ENCODE measurements around the gene EPHB1.

Gene EPHB1

GRCh38 chr3:134874737-134875413 lies 79.8 kb downstream of the EPHB1 start:
- no peaks in the 10 kb centered on the region for H3K36me3 ChIP-seq (ENCODE audit: control insufficient read depth, insufficient read depth, low read length)
- no peak overlapping the region for H3K9ac ChIP-seq (ENCODE audit: low read depth, low read length)
- H3K27me3 ChIP-seq (ENCODE audit: control insufficient read depth, insufficient read depth, low read length) = no peaks in the 10 kb centered on the region
- no peak overlapping the region for H3K4me3 ChIP-seq (ENCODE audit: low read depth, low read length)
- H3K4me1 ChIP-seq (ENCODE audit: control insufficient read depth, insufficient read depth, low read length) = no peaks in the 10 kb centered on the region
- no peaks in the 10 kb centered on the region for H3K9me3 ChIP-seq (ENCODE audit: control insufficient read depth, insufficient read depth, low read length)

- Histone ChIP-seq H3K27me3 (ENCODE audit: control insufficient read depth, insufficient read depth, low read length) (no peaks in the 10 kb centered on the region), H3K9ac (ENCODE audit: low read depth, low read length) (no peak overlapping the region), H3K4me3 (ENCODE audit: low read depth, low read length) (no peak overlapping the region), H3K4me1 (ENCODE audit: control insufficient read depth, insufficient read depth, low read length) (no peaks in the 10 kb centered on the region), H3K36me3 (ENCODE audit: control insufficient read depth, insufficient read depth, low read length) (no peaks in the 10 kb centered on the region), H3K9me3 (ENCODE audit: control insufficient read depth, insufficient read depth, low read length) (no peaks in the 10 kb centered on the region)
These were observed 81.8 kb downstream of the EPHB1 start for GRCh38 chr3:134876836-134877235.

- Histone ChIP-seq H3K4me3 (ENCODE audit: low read depth, low read length) (no peak overlapping the region), H3K27me3 (ENCODE audit: control insufficient read depth, insufficient read depth, low read length) (no peaks in the 10 kb centered on the region), H3K36me3 (ENCODE audit: control insufficient read depth, insufficient read depth, low read length) (no peaks in the 10 kb centered on the region), H3K9me3 (ENCODE audit: control insufficient read depth, insufficient read depth, low read length) (no peaks in the 10 kb centered on the region), H3K4me1 (ENCODE audit: control insufficient read depth, insufficient read depth, low read length) (no peaks in the 10 kb centered on the region), H3K9ac (ENCODE audit: low read depth, low read length) (no peak overlapping the region)
These were observed 82.7 kb downstream of the EPHB1 start for GRCh38 chr3:134877788-134878187.

- Histone ChIP-seq H3K9me3 (ENCODE audit: control insufficient read depth, insufficient read depth, low read length) (no peaks in the 10 kb centered on the region), H3K4me3 (ENCODE audit: low read depth, low read length) (no peak overlapping the region), H3K36me3 (ENCODE audit: control insufficient read depth, insufficient read depth, low read length) (no peaks in the 10 kb centered on the region), H3K9ac (ENCODE audit: low read depth, low read length) (no peak overlapping the region), H3K4me1 (ENCODE audit: control insufficient read depth, insufficient read depth, low read length) (no peaks in the 10 kb centered on the region), H3K27me3 (ENCODE audit: control insufficient read depth, insufficient read depth, low read length) (no peaks in the 10 kb centered on the region)
These were observed 84.9 kb downstream of the EPHB1 start for GRCh38 chr3:134879990-134880389.

GRCh38 chr3:134880431-134880830 lies 85.4 kb downstream of the EPHB1 start:
- no peaks in the 10 kb centered on the region for H3K9me3 ChIP-seq (ENCODE audit: control insufficient read depth, insufficient read depth, low read length)
- H3K4me3 ChIP-seq (ENCODE audit: low read depth, low read length) = no peak overlapping the region
- H3K27me3 ChIP-seq (ENCODE audit: control insufficient read depth, insufficient read depth, low read length) = no peaks in the 10 kb centered on the region
- no peaks in the 10 kb centered on the region for H3K36me3 ChIP-seq (ENCODE audit: control insufficient read depth, insufficient read depth, low read length)
- no peaks in the 10 kb centered on the region for H3K4me1 ChIP-seq (ENCODE audit: control insufficient read depth, insufficient read depth, low read length)
- no peak overlapping the region for H3K9ac ChIP-seq (ENCODE audit: low read depth, low read length)

- Histone ChIP-seq H3K27me3 (ENCODE audit: control insufficient read depth, insufficient read depth, low read length) (no peaks in the 10 kb centered on the region), H3K4me3 (ENCODE audit: low read depth, low read length) (no peak overlapping the region), H3K4me1 (ENCODE audit: control insufficient read depth, insufficient read depth, low read length) (peaks cover 3% of the 10 kb centered on the region), H3K9me3 (ENCODE audit: control insufficient read depth, insufficient read depth, low read length) (no peaks in the 10 kb centered on the region), H3K36me3 (ENCODE audit: control insufficient read depth, insufficient read depth, low read length) (no peaks in the 10 kb centered on the region), H3K9ac (ENCODE audit: low read depth, low read length) (no peak overlapping the region)
These were observed 86.2 kb downstream of the EPHB1 start for GRCh38 chr3:134881305-134881704.

- Histone ChIP-seq H3K27me3 (ENCODE audit: control insufficient read depth, insufficient read depth, low read length) (peaks cover 1% of the 10 kb centered on the region), H3K9ac (ENCODE audit: low read depth, low read length) (no peak overlapping the region), H3K4me3 (ENCODE audit: low read depth, low read length) (no peak overlapping the region), H3K36me3 (ENCODE audit: control insufficient read depth, insufficient read depth, low read length) (no peaks in the 10 kb centered on the region), H3K4me1 (ENCODE audit: control insufficient read depth, insufficient read depth, low read length) (peaks cover 3% of the 10 kb centered on the region), H3K9me3 (ENCODE audit: control insufficient read depth, insufficient read depth, low read length) (no peaks in the 10 kb centered on the region)
These were observed 88.8 kb downstream of the EPHB1 start for GRCh38 chr3:134883697-134884385.

GRCh38 chr3:134885877-134886621 lies 91.0 kb downstream of the EPHB1 start:
- H3K4me3 ChIP-seq (ENCODE audit: low read depth, low read length) = no peak overlapping the region
- H3K4me1 ChIP-seq (ENCODE audit: control insufficient read depth, insufficient read depth, low read length) = peaks cover 3% of the 10 kb centered on the region
- H3K9ac ChIP-seq (ENCODE audit: low read depth, low read length) = no peak overlapping the region
- H3K27me3 ChIP-seq (ENCODE audit: control insufficient read depth, insufficient read depth, low read length) = peaks cover 13% of the 10 kb centered on the region
- no peaks in the 10 kb centered on the region for H3K36me3 ChIP-seq (ENCODE audit: control insufficient read depth, insufficient read depth, low read length)
- no peaks in the 10 kb centered on the region for H3K9me3 ChIP-seq (ENCODE audit: control insufficient read depth, insufficient read depth, low read length)

GRCh38 chr3:134886991-134887390 lies 91.9 kb downstream of the EPHB1 start:
- peaks cover 22% of the 10 kb centered on the region for H3K27me3 ChIP-seq (ENCODE audit: control insufficient read depth, insufficient read depth, low read length)
- no peaks in the 10 kb centered on the region for H3K36me3 ChIP-seq (ENCODE audit: control insufficient read depth, insufficient read depth, low read length)
- H3K4me3 ChIP-seq (ENCODE audit: low read depth, low read length) = no peak overlapping the region
- H3K4me1 ChIP-seq (ENCODE audit: control insufficient read depth, insufficient read depth, low read length) = peaks cover 3% of the 10 kb centered on the region
- H3K9ac ChIP-seq (ENCODE audit: low read depth, low read length) = no peak overlapping the region
- no peaks in the 10 kb centered on the region for H3K9me3 ChIP-seq (ENCODE audit: control insufficient read depth, insufficient read depth, low read length)

GRCh38 chr3:134887536-134887935 lies 92.5 kb downstream of the EPHB1 start:
- Histone ChIP-seq H3K4me1 (ENCODE audit: control insufficient read depth, insufficient read depth, low read length) (peaks cover 3% of the 10 kb centered on the region), H3K9me3 (ENCODE audit: control insufficient read depth, insufficient read depth, low read length) (no peaks in the 10 kb centered on the region), H3K36me3 (ENCODE audit: control insufficient read depth, insufficient read depth, low read length) (no peaks in the 10 kb centered on the region), H3K4me3 (ENCODE audit: low read depth, low read length) (no peak overlapping the region), H3K27me3 (ENCODE audit: control insufficient read depth, insufficient read depth, low read length) (peaks cover 25% of the 10 kb centered on the region), H3K9ac (ENCODE audit: low read depth, low read length) (no peak overlapping the region)

GRCh38 chr3:134892326-134892725 lies 97.3 kb downstream of the EPHB1 start:
- no peaks in the 10 kb centered on the region for H3K36me3 ChIP-seq (ENCODE audit: control insufficient read depth, insufficient read depth, low read length)
- no peak overlapping the region for H3K9ac ChIP-seq (ENCODE audit: low read depth, low read length)
- H3K27me3 ChIP-seq (ENCODE audit: control insufficient read depth, insufficient read depth, low read length) = peaks cover 56% of the 10 kb centered on the region
- H3K9me3 ChIP-seq (ENCODE audit: control insufficient read depth, insufficient read depth, low read length) = no peaks in the 10 kb centered on the region
- H3K4me1 ChIP-seq (ENCODE audit: control insufficient read depth, insufficient read depth, low read length) = peaks cover 5% of the 10 kb centered on the region
- no peak overlapping the region for H3K4me3 ChIP-seq (ENCODE audit: low read depth, low read length)

- Histone ChIP-seq H3K27me3 (ENCODE audit: control insufficient read depth, insufficient read depth, low read length) (peaks cover 56% of the 10 kb centered on the region), H3K9me3 (ENCODE audit: control insufficient read depth, insufficient read depth, low read length) (no peaks in the 10 kb centered on the region), H3K4me1 (ENCODE audit: control insufficient read depth, insufficient read depth, low read length) (peaks cover 5% of the 10 kb centered on the region), H3K4me3 (ENCODE audit: low read depth, low read length) (no peak overlapping the region), H3K36me3 (ENCODE audit: control insufficient read depth, insufficient read depth, low read length) (no peaks in the 10 kb centered on the region), H3K9ac (ENCODE audit: low read depth, low read length) (no peak overlapping the region)
These were observed 97.7 kb downstream of the EPHB1 start for GRCh38 chr3:134892761-134893160.
